ENCODE results near the gene HIRA.

- no peak for TF ChIP-seq JUN (IDR thresholded peaks at IDR 0.05)
- no peak for TF ChIP-seq CTCF (IDR thresholded peaks at IDR 0.05)
- no peak for TF ChIP-seq HOXB5 (CRISPR knock-in tag; IDR thresholded peaks at IDR 0.05)
- TF ChIP-seq ESRRA (IDR thresholded peaks at IDR 0.05; ENCODE audit: borderline replicate concordance, low read length) = no peak
- TF ChIP-seq ZFP36 (IDR thresholded peaks at IDR 0.05; ENCODE audit: borderline replicate concordance, partially characterized antibody) = no peak
- no peak for TF ChIP-seq PHF8 (IDR thresholded peaks at IDR 0.05; ENCODE audit: borderline replicate concordance, low read depth)
- TF ChIP-seq MAX (IDR thresholded peaks at IDR 0.05) = no peak
- no peak for TF ChIP-seq RFX5 (IDR thresholded peaks at IDR 0.05)
- TF ChIP-seq REST (IDR thresholded peaks at IDR 0.05) = no peak
- TF ChIP-seq POLR2A (IDR thresholded peaks at IDR 0.05; ENCODE audit: low read length) = no peak
These were observed 9.1 kb upstream of the HIRA start for GRCh38 chr22:19440411-19441195.

Measured in A549 (cell line).